Measurements from ENCODE around the gene CWF19L1.

GRCh38 chr10:100293066-100293465, 25.6 kb upstream of the CWF19L1 start:
- TF ChIP-seq CTCF (IDR thresholded peaks at IDR 0.05; ENCODE audit: low read depth, low read length, poor library complexity, severe bottlenecking) (no peak), EZH2phosphoT487 (IDR thresholded peaks at IDR 0.05; ENCODE audit: borderline replicate concordance, low read length) (no peak)

All from DOHH2 (cell line).